DND-41 (cell line): Measurements from ENCODE around the gene ZNF112.

Source experiments
- EZH2 ChIP-seq: IDR thresholded peaks from 3 replicates; pipeline ENCODE4 v1.6.1; 2012; ENCODE audit warnings: borderline replicate concordance, low read depth, mild to moderate bottlenecking, moderate library complexity, low read length, inconsistent platforms; ENCODE audit not compliant: severe bottlenecking
- TF ChIP-seq, protein P1 (sequence below): IDR thresholded peaks from 2 replicates; pipeline ENCODE4 v1.5.1; 2012; ENCODE audit warnings: borderline replicate concordance, low read length, moderate library complexity, mild to moderate bottlenecking; ENCODE audit not compliant: poor library complexity, severe bottlenecking; ENCODE audit errors: extremely low read depth

GRCh38 chr19:44356383-44357111 is at the start of gene ZNF112:
- TF ChIP-seq, protein P1, sequence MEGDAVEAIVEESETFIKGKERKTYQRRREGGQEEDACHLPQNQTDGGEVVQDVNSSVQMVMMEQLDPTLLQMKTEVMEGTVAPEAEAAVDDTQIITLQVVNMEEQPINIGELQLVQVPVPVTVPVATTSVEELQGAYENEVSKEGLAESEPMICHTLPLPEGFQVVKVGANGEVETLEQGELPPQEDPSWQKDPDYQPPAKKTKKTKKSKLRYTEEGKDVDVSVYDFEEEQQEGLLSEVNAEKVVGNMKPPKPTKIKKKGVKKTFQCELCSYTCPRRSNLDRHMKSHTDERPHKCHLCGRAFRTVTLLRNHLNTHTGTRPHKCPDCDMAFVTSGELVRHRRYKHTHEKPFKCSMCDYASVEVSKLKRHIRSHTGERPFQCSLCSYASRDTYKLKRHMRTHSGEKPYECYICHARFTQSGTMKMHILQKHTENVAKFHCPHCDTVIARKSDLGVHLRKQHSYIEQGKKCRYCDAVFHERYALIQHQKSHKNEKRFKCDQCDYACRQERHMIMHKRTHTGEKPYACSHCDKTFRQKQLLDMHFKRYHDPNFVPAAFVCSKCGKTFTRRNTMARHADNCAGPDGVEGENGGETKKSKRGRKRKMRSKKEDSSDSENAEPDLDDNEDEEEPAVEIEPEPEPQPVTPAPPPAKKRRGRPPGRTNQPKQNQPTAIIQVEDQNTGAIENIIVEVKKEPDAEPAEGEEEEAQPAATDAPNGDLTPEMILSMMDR, result no peak
- no peak for TF ChIP-seq EZH2
